ENCODE results near the gene CRYGS. TPM values are rescaled to one million over a fixed set of nuclear protein-coding genes. Genes with fewer than 3 reads are reported as not detected.

The CRYGS gene
- total and polyA plus RNA-seq, 9 of the 15 experiments (the other 6 are each of a cell fraction or from before 2014, with no cell fraction given): 1.5 to 3.8 (median 2.0) TPM

DNA sequence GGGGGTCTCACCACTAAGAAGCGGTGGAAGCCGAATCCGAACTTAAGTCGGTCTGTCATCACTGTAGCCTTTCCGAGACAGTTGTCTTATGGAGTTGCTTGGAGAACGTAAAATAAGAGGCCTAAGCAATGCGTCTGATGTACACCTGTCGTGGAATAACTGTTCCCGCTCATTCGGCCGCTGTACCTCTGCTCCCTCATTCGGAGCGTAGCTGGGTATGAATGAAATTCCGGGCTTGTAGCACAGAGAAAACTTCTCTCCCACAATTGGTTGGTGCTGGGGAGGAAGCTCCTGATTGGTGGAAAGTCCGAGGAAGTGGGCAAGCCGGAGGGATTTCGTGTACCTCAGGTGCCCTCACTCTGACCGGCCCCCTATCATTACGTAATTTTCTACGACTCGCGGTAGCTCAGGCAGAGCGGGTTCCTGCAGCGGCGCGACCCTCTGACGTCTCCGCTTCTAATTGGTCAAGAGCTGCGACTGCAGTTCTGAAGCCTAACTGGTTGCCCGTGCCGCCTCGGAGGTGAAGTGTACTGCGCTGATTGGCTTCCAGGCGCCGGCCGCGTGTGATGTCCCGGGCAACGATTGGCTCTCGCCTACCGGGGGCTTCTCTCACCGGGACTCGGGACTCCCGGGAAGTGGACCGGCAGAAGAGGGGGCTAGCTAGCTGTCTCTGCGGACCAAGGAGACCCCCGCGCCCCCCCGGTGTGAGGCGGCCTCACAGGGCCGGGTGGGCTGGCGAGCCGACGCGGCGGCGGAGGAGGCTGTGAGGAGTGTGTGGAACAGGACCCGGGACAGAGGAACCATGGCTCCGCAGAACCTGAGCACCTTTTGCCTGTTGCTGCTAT lies 26.1 kb upstream of the CRYGS start, which contains the start of gene DNAJB11 (continued):
- TF ChIP-seq CCNT2 (IDR thresholded peaks at IDR 0.05; ENCODE audit: borderline replicate concordance, extremely low read depth, insufficient read length, low read depth, low read length): no peak
- peak; percentile 82 for TF ChIP-seq GABPB1 (CRISPR knock-in tag; IDR thresholded peaks at IDR 0.05)
- TF ChIP-seq ZNF24 (IDR thresholded peaks at IDR 0.05): no peak
- peak; percentile 45; the same call in 1 of the 2 replicates for TF ChIP-seq ETV1 (tag; conservative IDR thresholded peaks at IDR 0.05; ENCODE audit: low read depth)
- TF ChIP-seq, protein P1, sequence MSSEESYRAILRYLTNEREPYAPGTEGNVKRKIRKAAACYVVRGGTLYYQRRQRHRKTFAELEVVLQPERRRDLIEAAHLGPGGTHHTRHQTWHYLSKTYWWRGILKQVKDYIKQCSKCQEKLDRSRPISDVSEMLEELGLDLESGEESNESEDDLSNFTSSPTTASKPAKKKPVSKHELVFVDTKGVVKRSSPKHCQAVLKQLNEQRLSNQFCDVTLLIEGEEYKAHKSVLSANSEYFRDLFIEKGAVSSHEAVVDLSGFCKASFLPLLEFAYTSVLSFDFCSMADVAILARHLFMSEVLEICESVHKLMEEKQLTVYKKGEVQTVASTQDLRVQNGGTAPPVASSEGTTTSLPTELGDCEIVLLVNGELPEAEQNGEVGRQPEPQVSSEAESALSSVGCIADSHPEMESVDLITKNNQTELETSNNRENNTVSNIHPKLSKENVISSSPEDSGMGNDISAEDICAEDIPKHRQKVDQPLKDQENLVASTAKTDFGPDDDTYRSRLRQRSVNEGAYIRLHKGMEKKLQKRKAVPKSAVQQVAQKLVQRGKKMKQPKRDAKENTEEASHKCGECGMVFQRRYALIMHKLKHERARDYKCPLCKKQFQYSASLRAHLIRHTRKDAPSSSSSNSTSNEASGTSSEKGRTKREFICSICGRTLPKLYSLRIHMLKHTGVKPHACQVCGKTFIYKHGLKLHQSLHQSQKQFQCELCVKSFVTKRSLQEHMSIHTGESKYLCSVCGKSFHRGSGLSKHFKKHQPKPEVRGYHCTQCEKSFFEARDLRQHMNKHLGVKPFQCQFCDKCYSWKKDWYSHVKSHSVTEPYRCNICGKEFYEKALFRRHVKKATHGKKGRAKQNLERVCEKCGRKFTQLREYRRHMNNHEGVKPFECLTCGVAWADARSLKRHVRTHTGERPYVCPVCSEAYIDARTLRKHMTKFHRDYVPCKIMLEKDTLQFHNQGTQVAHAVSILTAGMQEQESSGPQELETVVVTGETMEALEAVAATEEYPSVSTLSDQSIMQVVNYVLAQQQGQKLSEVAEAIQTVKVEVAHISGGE (CRISPR knock-in tag; IDR thresholded peaks at IDR 0.05): peak; percentile 27 to 94 (median 52); a peak in 4 of 6 replicates
- TF ChIP-seq ZBTB17 (CRISPR knock-in tag; IDR thresholded peaks at IDR 0.05): no peak
- TF ChIP-seq HNRNPLL (IDR thresholded peaks at IDR 0.05; ENCODE audit: low read depth, low read length, poor library complexity, severe bottlenecking): peak; percentile 54
- peak; percentile 71; the same call in 1 of the 2 replicates for TF ChIP-seq ZNF175 (CRISPR knock-in tag; IDR thresholded peaks at IDR 0.05; ENCODE audit: low read depth)
- TF ChIP-seq ZNF444 (CRISPR knock-in tag; IDR thresholded peaks at IDR 0.05): no peak
- TF ChIP-seq RB1 (IDR thresholded peaks at IDR 0.05; ENCODE audit: low read depth): peak; percentile 74
- TF ChIP-seq, protein P2, sequence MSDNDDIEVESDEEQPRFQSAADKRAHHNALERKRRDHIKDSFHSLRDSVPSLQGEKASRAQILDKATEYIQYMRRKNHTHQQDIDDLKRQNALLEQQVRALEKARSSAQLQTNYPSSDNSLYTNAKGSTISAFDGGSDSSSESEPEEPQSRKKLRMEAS (CRISPR knock-in tag; IDR thresholded peaks at IDR 0.05): peak; percentile 41
- no peak for TF ChIP-seq SMAD3 (CRISPR knock-in tag; conservative IDR thresholded peaks at IDR 0.05)
- TF ChIP-seq STAT5A (IDR thresholded peaks at IDR 0.05; ENCODE audit: borderline replicate concordance, low read length): no peak
- no peak for TF ChIP-seq TARDBP (IDR thresholded peaks at IDR 0.05)
- TF ChIP-seq, protein P3, sequence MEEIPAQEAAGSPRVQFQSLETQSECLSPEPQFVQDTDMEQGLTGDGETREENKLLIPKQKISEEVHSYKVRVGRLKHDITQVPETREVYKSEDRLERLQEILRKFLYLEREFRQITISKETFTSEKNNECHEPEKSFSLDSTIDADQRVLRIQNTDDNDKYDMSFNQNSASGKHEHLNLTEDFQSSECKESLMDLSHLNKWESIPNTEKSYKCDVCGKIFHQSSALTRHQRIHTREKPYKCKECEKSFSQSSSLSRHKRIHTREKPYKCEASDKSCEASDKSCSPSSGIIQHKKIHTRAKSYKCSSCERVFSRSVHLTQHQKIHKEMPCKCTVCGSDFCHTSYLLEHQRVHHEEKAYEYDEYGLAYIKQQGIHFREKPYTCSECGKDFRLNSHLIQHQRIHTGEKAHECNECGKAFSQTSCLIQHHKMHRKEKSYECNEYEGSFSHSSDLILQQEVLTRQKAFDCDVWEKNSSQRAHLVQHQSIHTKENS (CRISPR knock-in tag; IDR thresholded peaks at IDR 0.05): no peak
